IMR-90 (cell line): ENCODE measurements around the gene FGF12. TPM values are rescaled to one million over a fixed set of nuclear protein-coding genes. Genes with fewer than 3 reads are reported as not detected.

Experiments
- ATAC-seq: fragments of 200-7000 bp; cut with Tn5 transposase; 2 replicates; pipeline ENCODE4 v1.9.1; 2020; ENCODE audit warnings: low read depth, mild to moderate bottlenecking, moderate library complexity
- BruUV-seq: library from RNA; stranded (reverse); fragments of 400-500 nt; replicated peaks from 2 replicates; lab custom pipeline; 2021; lab: Mats Ljungman, UMichigan
- CTCF ChIA-PET: fragments of 300-600 bp; formaldehyde crosslinking; extraction: SDS; loops from one replicate; lab custom pipeline; 2021; ENCODE audit warnings: antibody characterized with exemption; lab: Yijun Ruan, JAX
- POLR2A ChIA-PET: fragments of 300-600 bp; sonication (Branson Sonifier 250); formaldehyde crosslinking; loops from one replicate; lab custom pipeline; 2022; ENCODE audit warnings: antibody characterized with exemption; ENCODE audit not compliant: unreplicated experiment; lab: Charles Lee
- DNase-seq: peaks from one replicate; pipeline ENCODE4 v3.0.0; 2013
- H2AFZ ChIP-seq: replicated peaks from 2 replicates; pipeline ENCODE3; 2013; ENCODE audit warnings: low read length, mild to moderate bottlenecking; ENCODE audit not compliant: poor library complexity
- H2AK5ac ChIP-seq: 2 replicates; pipeline ENCODE4 v1.6.1; 2013; ENCODE audit warnings: low read depth, low read length, inconsistent platforms
- H2AK9ac ChIP-seq: replicated peaks from 2 replicates; pipeline ENCODE3; 2013; ENCODE audit warnings: mild to moderate bottlenecking, low read depth, low read length, moderate library complexity; ENCODE audit not compliant: poor library complexity
- H2BK120ac ChIP-seq: 2 replicates; pipeline ENCODE4 v1.6.1; 2013; ENCODE audit warnings: low read depth, low read length, inconsistent platforms
- H2BK15ac ChIP-seq: 3 replicates; pipeline ENCODE4 v1.6.1; 2013; ENCODE audit warnings: low read depth, low read length, inconsistent platforms
- H2BK20ac ChIP-seq: 2 replicates; pipeline ENCODE4 v1.6.1; 2013; ENCODE audit warnings: low read depth, mild to moderate bottlenecking, inconsistent platforms, low read length, moderate library complexity
- H2BK5ac ChIP-seq: 2 replicates; pipeline ENCODE4 v1.6.1; 2013; ENCODE audit warnings: mild to moderate bottlenecking, low read depth, low read length, inconsistent platforms; ENCODE audit not compliant: poor library complexity, severe bottlenecking
- H3K14ac ChIP-seq: replicated peaks from 2 replicates; pipeline ENCODE4 v1.6.1; 2013; ENCODE audit warnings: low read depth, low read length, inconsistent platforms
- H3K18ac ChIP-seq: 2 replicates; pipeline ENCODE4 v1.6.1; 2013; ENCODE audit warnings: low read depth, low read length, control low read depth
- H3K23ac ChIP-seq: 2 replicates; pipeline ENCODE4 v1.6.1; 2013; ENCODE audit warnings: low read depth, low read length, inconsistent platforms
- H3K27ac ChIP-seq: 2 replicates; pipeline ENCODE4 v1.5.1; 2013; ENCODE audit warnings: mild to moderate bottlenecking, control low read depth, low read length; ENCODE audit not compliant: insufficient read depth
- H3K27me3 ChIP-seq: 2 replicates; pipeline ENCODE4 v1.6.1; 2013; ENCODE audit warnings: low read length; ENCODE audit not compliant: control insufficient read depth, insufficient read depth
- H3K36me3 ChIP-seq: 2 replicates; pipeline ENCODE4 v1.6.1; 2013; ENCODE audit warnings: low read length, mixed read lengths; ENCODE audit not compliant: control insufficient read depth, insufficient read depth
- H3K4ac ChIP-seq: 2 replicates; pipeline ENCODE4 v1.6.1; 2013; ENCODE audit warnings: low read depth, low read length, inconsistent platforms
- H3K4me1 ChIP-seq: 2 replicates; pipeline ENCODE4 v1.6.1; 2013; ENCODE audit warnings: low read length, mixed read lengths; ENCODE audit not compliant: control insufficient read depth, insufficient read depth
- H3K4me2 ChIP-seq: 2 replicates; pipeline ENCODE4 v1.6.1; 2013; ENCODE audit warnings: low read depth, mild to moderate bottlenecking, control low read depth, low read length, moderate library complexity
- H3K4me3 ChIP-seq: 2 replicates; pipeline ENCODE4 v1.5.1; 2013; ENCODE audit warnings: low read depth, mild to moderate bottlenecking, control low read depth, low read length, moderate library complexity; ENCODE audit not compliant: insufficient read depth
- H3K56ac ChIP-seq: 2 replicates; pipeline ENCODE4 v1.6.1; 2013; ENCODE audit warnings: low read length, inconsistent platforms; ENCODE audit not compliant: insufficient read depth; ENCODE audit errors: extremely low read depth
- H3K79me1 ChIP-seq, 2 experiments: 2 replicates each; pipeline ENCODE4 v1.6.1; 2013; ENCODE audit warnings: low read length in 2 of 2, inconsistent platforms in 1 of 2, low read depth in 1 of 2
- H3K9ac ChIP-seq: 2 replicates; pipeline ENCODE4 v1.6.1; 2013; ENCODE audit warnings: low read depth, low read length, control low read depth
- H3K9me1 ChIP-seq: 2 replicates; pipeline ENCODE4 v1.6.1; 2013; ENCODE audit warnings: low read length, inconsistent platforms; ENCODE audit not compliant: insufficient read depth
- H3K9me3 ChIP-seq: 2 replicates; pipeline ENCODE4 v1.6.1; 2013; ENCODE audit warnings: low read length; ENCODE audit not compliant: control insufficient read depth, insufficient read depth
- H4K20me1 ChIP-seq: 2 replicates; pipeline ENCODE4 v1.6.1; 2013; ENCODE audit warnings: low read length, inconsistent platforms; ENCODE audit not compliant: insufficient read depth
- H4K5ac ChIP-seq: 2 replicates; pipeline ENCODE4 v1.6.1; 2013; ENCODE audit warnings: mild to moderate bottlenecking, low read depth, low read length, control low read depth
- H4K8ac ChIP-seq, 2 experiments: 2 replicates each; pipeline ENCODE4 v1.6.1; 2013; ENCODE audit warnings: low read depth in 2 of 2, low read length in 2 of 2, control low read depth in 1 of 2, inconsistent platforms in 1 of 2
- H4K91ac ChIP-seq: 2 replicates; pipeline ENCODE4 v1.6.1; 2013; ENCODE audit warnings: low read depth, low read length, inconsistent platforms; ENCODE audit not compliant: insufficient read depth
- ELK1 ChIP-seq: fragments of 150-350 bp; IDR thresholded peaks from 2 replicates; pipeline ENCODE4 v1.6.1; 2016; ENCODE audit warnings: low read depth, mild to moderate bottlenecking, low read length, moderate library complexity, borderline replicate concordance
- FOS ChIP-seq: fragments of 150-350 bp; IDR thresholded peaks from 2 replicates; pipeline ENCODE4 v1.6.1; 2016; ENCODE audit warnings: low read depth, low read length
- MAFK ChIP-seq: IDR thresholded peaks from 2 replicates; pipeline ENCODE4 v1.6.1; 2012; ENCODE audit warnings: low read depth, low read length, improper control_type of control experiment
- RAD21 ChIP-seq: IDR thresholded peaks from 2 replicates; pipeline ENCODE4 v1.6.1; 2012; ENCODE audit warnings: low read length, improper control_type of control experiment
- USF2 ChIP-seq: fragments of 150-350 bp; IDR thresholded peaks from 2 replicates; pipeline ENCODE4 v1.6.1; 2017; ENCODE audit warnings: mild to moderate bottlenecking, antibody characterized with exemption, low read length, low read depth
- WGBS, 2 experiments: methylation state at CpG; one replicate each; pipeline versions ENCODE4 v1.1.5 to v1.1.7; 2013; ENCODE audit warnings: missing lambda C conversion rate in 2 of 2; ENCODE audit not compliant: insufficient read length in 1 of 2; ENCODE audit errors: extremely low coverage in 2 of 2; 5-methylcytosine and 5-hydroxymethylcytosine counted together
- dilution Hi-C: fragments of 300-500 bp; cut with HindIII; formaldehyde crosslinking; loops from one replicate; pipeline ENCODE4 v1.14.3; 2018; ENCODE audit warnings: low sequenced_read_pairs; ENCODE audit not compliant: unreplicated experiment
- in situ Hi-C: fragments of 300-500 bp; cut with MboI; formaldehyde crosslinking; loops from 3 replicates; pipeline ENCODE4 v1.14.3; 2019; ENCODE audit warnings: low sequenced_read_pairs, inconsistent platforms, mixed read lengths
- intact Hi-C: fragments of 100-400 bp; cut with micrococcal nuclease; formaldehyde crosslinking; loops from 2 replicates; pipeline ENCODE4 v1.10.0; 2022
- polyA plus RNA-seq, 3 experiments: library from polyadenylated mRNA; depleted of rRNA; stranded (reverse); fragments of >200 nt; gene quantifications; 2 replicates each; pipeline ENCODE4 v1.2.3, GENCODE V29; 2012; ENCODE audit warnings: low replicate concordance in 1 of 3
- total RNA-seq: library from RNA; depleted of rRNA; stranded (reverse); fragments of >200 nt; gene quantifications from 2 replicates; pipeline ENCODE4 v1.2.3, GENCODE V29; 2012

FGF12 gene
- total and polyA plus RNA-seq, 2 of the 4 experiments (the other 2 are of a cell fraction), result not detected

- H3K4me2 ChIP-seq, result no peak overlapping the region
- no peak overlapping the region for H4K91ac ChIP-seq
- no CpG with 5 or more reads among the region's 2 CpGs for WGBS, 2 experiments
- no peak overlapping the region for H3K4me3 ChIP-seq
- TF ChIP-seq ELK1 (no peak), RAD21 (no peak), FOS (no peak), USF2 (no peak), MAFK (no peak)
- dilution Hi-C loops, result no loop called here
- H3K79me1 ChIP-seq, result no peaks in the 10 kb centered on the region
- 0 out of 2 replicates have a peak, but pooled peaks cover 2% of the 10 kb centered on the region for H3K9me3 ChIP-seq
- no peak overlapping the region for H3K4ac ChIP-seq
- DNase-seq (no peak), ATAC-seq (no peak)
- no peaks in the 10 kb centered on the region for H4K20me1 ChIP-seq
- in situ Hi-C loops, result no loop called here
- ChIA-PET POLR2A (no interaction called here), CTCF (no interaction called here)
- no TSS peak for BruUV-seq
- no peak overlapping the region for H2AK9ac ChIP-seq
- H3K14ac ChIP-seq, result no peak overlapping the region
- H2BK120ac ChIP-seq, result no peak overlapping the region
- no peak overlapping the region for H3K23ac ChIP-seq
- H2AFZ ChIP-seq, result no peak overlapping the region
- no peak overlapping the region for H2BK5ac ChIP-seq
- H3K4me1 ChIP-seq, result no peaks in the 10 kb centered on the region
- no peak overlapping the region for H3K18ac ChIP-seq
- H3K27ac ChIP-seq, result no peak overlapping the region
- no peak overlapping the region for H2AK5ac ChIP-seq
- H3K56ac ChIP-seq, result no peak overlapping the region
- H3K9me1 ChIP-seq, result no peaks in the 10 kb centered on the region
- H3K9ac ChIP-seq, result no peak overlapping the region
- H2BK20ac ChIP-seq, result no peak overlapping the region
- H2BK15ac ChIP-seq, result no peak overlapping the region
- no peak overlapping the region for H4K8ac ChIP-seq
- H4K5ac ChIP-seq, result no peak overlapping the region
- intact Hi-C loops, result no loop called here
- no peaks in the 10 kb centered on the region for H3K27me3 ChIP-seq
- no peaks in the 10 kb centered on the region for H3K36me3 ChIP-seq
These were observed 355.4 kb downstream of the FGF12 start for GRCh38 chr3:192371870-192372400.
